T-helper 2 cell treated with Interferon-gamma antibody and Interleukin-4, amounts not matched to agents 5 μg/mL and 100 μg/mL, for 36 hours (primary cell): Measurements from ENCODE around the gene F10.

ENCODE experiments used
- DNase-seq: peaks from one replicate; pipeline ENCODE4 v3.0.0; 2021; ENCODE audit warnings: low spot score
- H3K27ac Mint-ChIP-seq: one replicate; pipeline ENCODE4 v1.8.0; 2021; ENCODE audit warnings: mild to moderate bottlenecking, mixed read lengths
- H3K27me3 Mint-ChIP-seq: one replicate; pipeline ENCODE4 v1.8.0; 2021; ENCODE audit warnings: low read depth, mixed read lengths
- H3K36me3 Mint-ChIP-seq: one replicate; pipeline ENCODE4 v1.8.0; 2021; ENCODE audit warnings: low read depth, mixed read lengths
- H3K4me1 Mint-ChIP-seq: one replicate; pipeline ENCODE4 v1.8.0; 2021; ENCODE audit warnings: low read depth, mixed read lengths
- H3K4me3 Mint-ChIP-seq: one replicate; pipeline ENCODE4 v1.8.0; 2022; ENCODE audit warnings: mild to moderate bottlenecking, moderate library complexity, mixed read lengths
- H3K9me3 Mint-ChIP-seq: one replicate; pipeline ENCODE4 v1.8.0; 2021; ENCODE audit warnings: mixed read lengths

The F10 gene

GRCh38 chr13:113113846-113114271, 8.7 kb upstream of the F10 start:
- Mint-ChIP-seq H3K9me3 (no peaks in the 10 kb centered on the region), H3K27ac (no peak overlapping the region), H3K27me3 (peaks cover 6% of the 10 kb centered on the region), H3K4me3 (no peak overlapping the region), H3K4me1 (no peaks in the 10 kb centered on the region), H3K36me3 (no peaks in the 10 kb centered on the region)
- DNase-seq, result no peak

GRCh38 chr13:113114511-113115362, 7.9 kb upstream of the F10 start:
- Mint-ChIP-seq H3K4me1 (no peaks in the 10 kb centered on the region), H3K36me3 (no peaks in the 10 kb centered on the region), H3K27ac (no peak overlapping the region), H3K4me3 (no peak overlapping the region), H3K9me3 (no peaks in the 10 kb centered on the region), H3K27me3 (peaks cover 2% of the 10 kb centered on the region)
- no peak for DNase-seq

- Mint-ChIP-seq H3K4me1 (no peaks in the 10 kb centered on the region), H3K9me3 (no peaks in the 10 kb centered on the region), H3K27me3 (peaks cover 2% of the 10 kb centered on the region), H3K27ac (no peak overlapping the region), H3K36me3 (no peaks in the 10 kb centered on the region), H3K4me3 (no peak overlapping the region)
- DNase-seq, result no peak
Measured at GRCh38 chr13:113115363-113116205, 7.0 kb upstream of the F10 start.

GRCh38 chr13:113116206-113116800, 6.3 kb upstream of the F10 start:
- no peaks in the 10 kb centered on the region for H3K4me1 Mint-ChIP-seq
- H3K27me3 Mint-ChIP-seq, result no peaks in the 10 kb centered on the region
- H3K27ac Mint-ChIP-seq, result no peak overlapping the region
- DNase-seq, result no peak
- no peak overlapping the region for H3K4me3 Mint-ChIP-seq
- H3K9me3 Mint-ChIP-seq, result no peaks in the 10 kb centered on the region
- no peaks in the 10 kb centered on the region for H3K36me3 Mint-ChIP-seq

- no peak for DNase-seq
- Mint-ChIP-seq H3K9me3 (no peaks in the 10 kb centered on the region), H3K4me3 (no peak overlapping the region), H3K27ac (no peak overlapping the region), H3K4me1 (no peaks in the 10 kb centered on the region), H3K27me3 (no peaks in the 10 kb centered on the region), H3K36me3 (no peaks in the 10 kb centered on the region)
Measured at GRCh38 chr13:113116871-113117271, 5.7 kb upstream of the F10 start.

GRCh38 chr13:113117335-113117872, 5.2 kb upstream of the F10 start:
- Mint-ChIP-seq H3K36me3 (no peaks in the 10 kb centered on the region), H3K4me1 (no peaks in the 10 kb centered on the region), H3K27ac (no peak overlapping the region), H3K27me3 (no peaks in the 10 kb centered on the region), H3K4me3 (no peak overlapping the region), H3K9me3 (no peaks in the 10 kb centered on the region)
- no peak for DNase-seq

- H3K36me3 Mint-ChIP-seq, result no peaks in the 10 kb centered on the region
- H3K9me3 Mint-ChIP-seq, result no peaks in the 10 kb centered on the region
- H3K27me3 Mint-ChIP-seq, result no peaks in the 10 kb centered on the region
- no peak overlapping the region for H3K27ac Mint-ChIP-seq
- H3K4me3 Mint-ChIP-seq, result no peak overlapping the region
- DNase-seq, result no peak
- no peaks in the 10 kb centered on the region for H3K4me1 Mint-ChIP-seq
Measured at GRCh38 chr13:113117911-113118260, 4.7 kb upstream of the F10 start.

GRCh38 chr13:113118261-113119021, 4.2 kb upstream of the F10 start:
- H3K27ac Mint-ChIP-seq, result no peak overlapping the region
- no peak overlapping the region for H3K4me3 Mint-ChIP-seq
- DNase-seq, result no peak
- no peaks in the 10 kb centered on the region for H3K36me3 Mint-ChIP-seq
- H3K4me1 Mint-ChIP-seq, result no peaks in the 10 kb centered on the region
- no peaks in the 10 kb centered on the region for H3K27me3 Mint-ChIP-seq
- no peaks in the 10 kb centered on the region for H3K9me3 Mint-ChIP-seq

GRCh38 chr13:113119166-113119821, 3.3 kb upstream of the F10 start:
- DNase-seq, result no peak
- no peaks in the 10 kb centered on the region for H3K27me3 Mint-ChIP-seq
- H3K36me3 Mint-ChIP-seq, result no peaks in the 10 kb centered on the region
- no peak overlapping the region for H3K4me3 Mint-ChIP-seq
- H3K27ac Mint-ChIP-seq, result no peak overlapping the region
- no peaks in the 10 kb centered on the region for H3K9me3 Mint-ChIP-seq
- H3K4me1 Mint-ChIP-seq, result no peaks in the 10 kb centered on the region

GRCh38 chr13:113119822-113120189, 2.8 kb upstream of the F10 start:
- no peaks in the 10 kb centered on the region for H3K9me3 Mint-ChIP-seq
- H3K4me1 Mint-ChIP-seq, result no peaks in the 10 kb centered on the region
- H3K36me3 Mint-ChIP-seq, result no peaks in the 10 kb centered on the region
- H3K27ac Mint-ChIP-seq, result no peak overlapping the region
- no peaks in the 10 kb centered on the region for H3K27me3 Mint-ChIP-seq
- H3K4me3 Mint-ChIP-seq, result no peak overlapping the region
- no peak for DNase-seq

- no peak for DNase-seq
- Mint-ChIP-seq H3K27ac (no peak overlapping the region), H3K4me1 (no peaks in the 10 kb centered on the region), H3K27me3 (peaks cover under 1% of the 10 kb centered on the region), H3K36me3 (no peaks in the 10 kb centered on the region), H3K4me3 (no peak overlapping the region), H3K9me3 (no peaks in the 10 kb centered on the region)
Measured at GRCh38 chr13:113120300-113121182, 2.1 kb upstream of the F10 start.

GRCh38 chr13:113121183-113121927, 1.2 kb upstream of the F10 start:
- Mint-ChIP-seq H3K4me1 (no peaks in the 10 kb centered on the region), H3K36me3 (no peaks in the 10 kb centered on the region), H3K4me3 (no peak overlapping the region), H3K27ac (no peak overlapping the region), H3K27me3 (peaks cover 3% of the 10 kb centered on the region), H3K9me3 (no peaks in the 10 kb centered on the region)
- no peak for DNase-seq
